HG03280 (cell line): ENCODE results near the gene RTP3.

Source experiments
- ATAC-seq: cut with Tn5 transposase; IDR thresholded peaks from one replicate; pipeline ENCODE4 v1.9.1; 2021; ENCODE audit warnings: mild to moderate bottlenecking, moderate library complexity; ENCODE audit not compliant: unreplicated experiment

The RTP3 gene

GRCh38 chr3:46497556-46498265 is at the start of gene RTP3:
RTP3 (plus strand) TSS chr3:46497976; CDS start chr3:46498063, 87 bp downstream.
- ATAC-seq, result no peak

DNA sequence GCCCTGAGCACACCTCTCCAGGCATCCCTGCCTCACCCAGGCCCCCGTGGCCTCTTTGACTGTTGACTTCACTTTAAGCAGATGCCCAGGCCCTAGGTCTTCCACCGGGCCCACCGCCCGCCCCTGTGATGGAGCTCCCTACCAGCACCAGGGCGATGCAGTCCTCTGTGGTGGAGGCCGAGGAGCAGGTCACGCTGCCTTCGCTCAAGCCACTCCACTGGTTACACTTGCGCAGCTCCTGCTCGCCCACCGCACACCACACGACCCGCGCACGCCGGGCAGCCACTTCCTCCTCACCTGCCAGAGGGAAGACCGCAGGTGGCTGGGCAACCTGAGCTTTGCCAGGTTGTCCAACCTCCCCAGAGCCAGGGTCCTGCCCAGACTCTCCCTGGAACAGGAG is 49.1 kb upstream of the RTP3 start:
- ATAC-seq, result no peak

DNA sequence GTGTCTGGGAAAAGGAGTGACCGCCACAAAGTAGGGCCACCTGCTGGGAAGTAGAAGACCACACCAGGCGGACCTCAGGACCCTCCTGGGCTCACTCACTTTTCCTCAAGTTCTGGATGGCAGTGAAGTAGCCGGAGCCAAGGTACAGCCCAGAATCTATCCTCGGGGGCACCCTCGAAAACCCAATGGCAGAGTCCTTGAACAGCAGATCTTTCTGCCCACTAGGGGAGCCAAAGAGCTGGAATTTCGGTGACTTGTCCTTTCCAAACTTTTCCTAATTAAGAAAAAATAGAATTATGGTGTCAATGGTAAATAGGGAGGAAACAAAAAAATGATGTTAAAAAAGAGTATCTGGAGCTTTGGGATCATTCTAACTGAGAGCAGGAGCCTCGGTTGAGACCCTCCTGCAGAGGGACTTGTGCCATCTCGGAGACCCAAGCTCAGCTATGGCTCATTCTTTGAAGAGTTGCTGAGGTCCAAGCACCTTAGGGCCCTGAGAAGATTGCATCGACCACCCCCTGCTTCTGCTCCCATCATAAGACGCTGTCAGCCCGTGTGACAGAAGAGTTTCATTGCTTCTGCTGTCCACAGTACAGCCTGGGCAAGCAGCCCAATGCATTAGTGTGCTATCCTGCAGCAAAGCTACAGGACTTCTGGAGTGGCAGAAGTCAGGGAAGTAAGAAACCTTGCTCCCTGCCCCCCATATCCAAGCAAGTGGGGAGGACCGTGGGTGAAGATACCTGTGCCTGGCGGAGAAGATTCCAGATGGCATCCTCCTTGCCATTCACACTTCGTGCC is 47.8 kb upstream of the RTP3 start:
- no peak for ATAC-seq

DNA sequence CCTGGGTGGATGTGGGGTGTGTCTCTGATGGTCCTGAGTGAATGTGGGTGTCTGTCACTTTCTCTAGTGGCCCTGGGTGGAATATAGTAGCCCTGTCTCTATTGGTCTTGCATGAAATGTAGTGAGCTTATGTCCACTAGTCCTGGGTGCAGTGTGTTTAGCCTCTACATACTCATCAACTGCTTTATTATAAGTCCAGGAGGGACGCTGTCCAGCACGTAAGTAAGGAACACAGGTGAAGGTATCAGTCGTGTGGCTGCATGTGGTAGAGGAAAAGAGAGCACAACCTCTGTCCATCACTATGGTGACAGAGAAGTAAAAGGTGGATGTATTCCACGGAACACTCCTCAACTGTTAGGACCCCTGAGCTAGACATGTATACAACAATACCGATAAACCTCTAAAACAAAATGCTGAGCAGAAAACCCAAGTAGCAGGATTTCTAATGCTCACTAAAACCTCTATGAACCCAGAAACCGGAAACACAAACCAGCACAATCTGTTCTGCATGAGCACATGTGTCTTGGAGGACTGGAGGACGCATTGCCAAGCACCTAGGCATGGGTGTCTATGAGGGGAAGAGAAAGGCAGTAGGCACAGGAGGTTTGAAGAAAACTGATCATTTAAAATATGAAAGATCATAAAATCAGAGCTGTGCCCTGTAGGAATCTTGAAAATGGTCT is 44.1 kb upstream of the RTP3 start:
- no peak for ATAC-seq

DNA sequence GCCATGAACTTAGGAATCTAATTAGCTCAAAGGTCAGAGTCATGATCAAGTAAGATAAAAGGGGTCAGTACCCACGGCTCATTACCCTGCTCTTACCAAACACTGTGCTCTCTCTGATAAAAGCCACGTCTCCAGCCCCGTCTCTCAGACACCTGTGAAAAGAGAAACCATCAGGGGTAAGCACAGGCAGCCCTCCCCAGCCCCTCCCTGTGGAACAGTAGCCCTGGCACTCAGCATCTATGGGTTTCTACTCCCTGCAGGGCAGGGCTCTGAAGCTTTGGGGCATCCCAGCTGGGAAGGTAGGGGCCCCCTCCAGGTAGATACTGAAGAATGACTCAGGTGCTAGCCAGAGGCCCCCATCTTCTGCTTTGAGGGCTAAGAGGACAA is 43.6 kb upstream of the RTP3 start:
- no peak for ATAC-seq

DNA sequence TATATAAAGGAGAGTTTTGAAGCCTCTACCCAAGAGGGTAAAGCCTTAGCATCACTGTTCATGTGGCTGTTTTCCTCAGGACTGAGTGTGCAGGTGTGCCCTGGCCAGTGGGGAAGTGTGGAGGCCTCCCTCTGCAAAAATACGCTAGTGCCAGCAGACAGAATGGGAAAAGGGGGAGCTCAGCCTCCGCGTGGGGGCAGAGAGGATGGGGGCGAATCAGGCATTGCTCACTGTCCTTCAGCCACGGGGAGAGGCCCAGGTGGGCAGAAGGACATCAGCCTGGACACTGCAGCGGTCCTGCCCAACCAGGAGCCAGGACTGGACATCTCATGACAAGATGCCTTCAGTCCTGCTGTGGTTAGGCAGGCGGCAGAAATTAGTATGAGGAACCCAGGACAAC is 43.2 kb upstream of the RTP3 start:
- ATAC-seq, result no peak

DNA sequence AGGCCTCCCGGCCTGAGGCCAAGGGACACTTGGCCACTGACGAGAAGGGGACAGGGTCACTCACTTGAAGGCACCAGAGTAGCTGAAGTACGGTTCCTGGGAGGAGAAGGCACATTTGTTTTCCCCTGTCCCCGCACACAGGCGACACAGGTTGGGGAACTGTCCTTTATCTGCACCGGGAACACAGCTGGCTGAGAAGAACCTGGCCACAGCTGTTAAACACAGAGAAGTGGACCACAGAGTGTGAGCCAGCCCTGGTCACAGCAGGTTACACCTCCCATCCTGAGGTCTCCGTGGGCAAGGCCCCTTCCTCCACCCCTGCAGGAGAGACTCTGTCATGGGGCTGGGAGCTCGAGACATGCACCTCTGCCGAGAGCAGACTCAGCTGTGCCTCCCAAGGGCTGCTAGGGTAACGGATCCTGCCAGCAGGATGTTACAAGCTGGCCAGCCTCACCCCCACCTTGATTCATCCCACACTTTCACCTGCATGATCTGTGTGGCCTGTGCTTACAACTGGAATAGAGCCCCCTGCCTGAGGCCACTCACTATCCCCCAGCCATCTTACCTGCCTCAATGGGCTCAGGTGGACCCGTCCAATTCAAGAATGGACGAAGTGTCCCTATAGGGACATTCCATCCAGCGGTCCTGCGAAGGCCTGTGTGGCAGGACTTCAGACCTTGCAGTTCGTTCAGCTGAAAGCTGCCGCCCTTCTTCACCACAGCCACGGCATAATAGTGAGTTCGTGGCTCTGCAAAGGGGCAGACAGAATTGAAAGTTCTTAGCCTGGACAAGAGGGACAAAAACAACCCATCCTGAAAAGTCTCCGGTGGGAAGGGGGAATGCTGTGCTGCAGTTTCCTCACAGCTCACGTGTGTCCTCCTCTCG is 42.3 kb upstream of the RTP3 start:
- ATAC-seq, result no peak

- no peak for ATAC-seq
Measured at GRCh38 chr3:46456118-46456517, 41.7 kb upstream of the RTP3 start.

DNA sequence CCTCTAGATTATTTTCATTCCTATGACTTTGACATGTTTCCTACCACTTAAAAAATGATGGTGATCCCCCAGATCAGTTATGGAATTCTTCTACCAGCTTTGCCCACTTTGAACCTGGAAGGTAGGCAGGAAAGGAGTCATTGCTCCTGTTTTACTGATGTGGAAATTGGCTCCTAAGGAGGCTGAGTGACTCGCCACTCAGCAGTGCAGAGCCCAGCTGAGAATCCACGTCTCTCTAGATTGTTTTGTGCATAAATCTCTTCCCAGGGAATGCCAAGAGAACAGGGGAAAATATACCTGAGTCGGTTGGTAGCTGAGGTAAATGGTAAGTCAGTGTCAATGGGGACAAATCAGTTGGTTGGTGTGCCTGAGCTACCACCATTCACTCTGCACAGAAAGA is 37.7 kb upstream of the RTP3 start:
- ATAC-seq, result no peak

DNA sequence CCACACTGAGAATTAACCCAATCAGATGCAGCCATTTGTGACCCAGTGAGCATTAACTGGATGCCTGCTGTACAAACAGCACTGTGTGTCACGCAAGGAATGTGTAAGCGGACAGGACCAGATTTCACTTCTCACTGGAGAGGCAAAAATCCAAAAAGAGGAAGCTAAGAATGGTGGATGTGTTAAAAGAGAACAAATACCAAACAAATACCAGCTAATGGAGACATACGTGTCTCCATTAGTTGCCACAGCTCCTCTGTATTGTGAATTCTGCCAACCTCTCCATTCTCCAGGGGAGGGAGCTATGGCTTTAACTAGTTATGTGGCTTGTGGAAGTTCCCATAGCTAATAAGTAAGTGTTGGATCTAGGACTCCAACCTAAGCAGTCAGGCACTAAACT is 35.7 kb upstream of the RTP3 start:
- ATAC-seq, result no peak

GRCh38 chr3:46462511-46462910 is 35.3 kb upstream of the RTP3 start:
- ATAC-seq, result no peak

DNA sequence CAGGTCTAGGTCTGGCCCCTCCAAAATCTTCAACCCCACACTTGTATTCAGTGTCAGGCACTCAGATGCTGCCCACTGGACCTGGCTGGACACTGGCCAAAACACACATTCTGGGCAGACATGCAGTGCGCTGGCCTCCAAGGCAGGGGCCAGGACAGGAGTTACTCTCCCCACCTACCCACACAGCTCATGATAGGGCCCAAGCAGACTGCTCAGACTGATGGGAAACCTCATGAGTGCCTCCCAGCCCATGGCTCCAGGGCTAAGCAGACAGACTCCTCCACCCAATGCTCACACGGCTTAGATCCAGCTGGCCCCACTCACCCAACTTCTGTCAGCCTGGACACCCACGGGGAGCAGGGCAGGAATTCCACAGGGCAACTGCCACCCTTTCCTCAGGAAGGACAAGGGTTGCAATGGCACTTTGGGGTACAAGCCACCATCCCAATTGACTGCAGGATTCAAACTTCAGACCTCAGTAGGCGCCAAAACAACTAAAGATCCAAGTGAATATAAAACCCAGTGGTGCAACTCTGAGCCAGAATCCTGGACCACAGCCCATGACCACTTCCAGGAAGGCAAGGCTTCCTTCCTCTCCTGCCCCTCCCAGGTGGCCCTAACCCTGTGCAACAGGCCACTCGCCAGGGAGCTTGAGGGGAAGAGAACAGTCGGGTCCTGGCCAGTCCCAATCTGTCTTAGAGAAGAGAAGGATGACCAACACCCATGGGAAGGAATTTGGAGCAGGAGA is 34.5 kb upstream of the RTP3 start:
- no peak for ATAC-seq

- no peak for ATAC-seq
Measured at GRCh38 chr3:46463868-46464241, 33.9 kb upstream of the RTP3 start.

- ATAC-seq, result no peak
Measured at GRCh38 chr3:46464326-46465195, 33.2 kb upstream of the RTP3 start, which contains the start of gene LTF. LTF (minus strand) TSS chr3:46464905; CDS start chr3:46464867, 38 bp downstream.

DNA sequence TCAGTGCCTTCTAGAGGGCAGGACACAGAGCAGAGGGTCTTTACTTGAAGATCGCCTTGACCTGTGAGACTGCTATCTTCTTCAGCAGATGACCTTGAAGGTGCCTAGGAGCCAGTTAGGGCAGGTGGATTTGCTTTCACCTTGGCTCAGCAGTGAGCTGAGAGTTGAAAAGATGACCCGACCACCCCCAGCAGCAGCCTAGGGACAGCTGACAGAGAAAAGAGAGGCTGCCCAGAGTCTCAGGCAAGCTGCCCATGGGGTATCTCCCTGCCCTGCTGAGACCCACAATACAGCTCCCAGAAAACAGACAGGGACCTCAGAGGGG is 32.6 kb upstream of the RTP3 start:
- ATAC-seq, result no peak

DNA sequence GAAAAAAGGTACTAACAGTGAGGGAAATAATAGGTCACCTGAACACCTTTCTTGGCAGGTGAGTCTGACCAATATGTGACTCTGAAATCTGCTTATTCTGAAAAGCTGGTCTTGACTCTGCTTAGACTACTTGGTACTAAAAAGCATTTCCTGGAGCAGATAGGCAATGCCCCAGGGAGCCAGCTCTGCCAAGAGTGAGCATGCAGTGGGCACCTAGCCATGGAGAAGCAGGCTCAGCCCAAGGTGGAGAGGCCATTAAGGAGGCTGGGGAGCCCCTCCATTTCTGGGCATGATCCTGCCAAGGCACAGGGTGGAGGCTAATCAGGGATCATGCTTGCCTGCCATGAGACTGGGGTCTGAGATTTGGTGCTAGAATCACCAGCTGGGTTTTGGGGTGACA is 31.5 kb upstream of the RTP3 start:
- ATAC-seq, result no peak

- no peak for ATAC-seq
Measured at GRCh38 chr3:46466871-46467403, 30.8 kb upstream of the RTP3 start.

DNA sequence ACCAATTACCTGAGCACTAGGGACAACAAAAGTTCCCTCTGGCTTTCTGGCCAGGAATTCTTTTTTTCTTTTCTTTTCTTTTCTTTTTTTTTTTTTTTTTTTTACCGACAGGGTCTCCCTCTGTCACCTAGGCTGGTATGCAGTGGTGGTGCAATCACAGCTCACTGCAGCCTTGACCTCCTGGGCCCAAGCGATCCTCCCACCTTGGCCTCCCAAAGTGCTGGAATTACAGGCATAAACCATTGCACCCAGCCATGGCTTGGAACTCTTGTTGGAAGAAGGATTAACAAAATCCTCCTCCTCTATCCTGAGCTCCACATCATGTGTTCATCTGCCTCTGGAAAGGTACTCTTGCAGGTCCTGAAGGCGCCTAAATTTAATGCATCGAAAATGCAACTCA is 30.2 kb upstream of the RTP3 start:
- ATAC-seq, result no peak
